Right lobe of liver (tissue), 4 donors: ENCODE measurements around the gene PAK1.

Experiments used
- POLR2A ChIP-seq: fragments of 450-650 bp; IDR thresholded peaks from one replicate; pipeline ENCODE4 v1.6.1; 2017; ENCODE audit warnings: antibody characterized with exemption, mild to moderate bottlenecking
- TF ChIP-seq, protein P1 (sequence below), 4 donors: fragments of 200-600 bp in 3 of 4; fragments of 450-650 bp in 1 of 4; IDR thresholded peaks; one replicate each; pipeline versions ENCODE4 v1.5.1 to v1.8.0; 2016 to 2022; ENCODE audit warnings: antibody characterized with exemption in 4 of 4, mild to moderate bottlenecking in 2 of 4
- donor health status: DM: no; HTN: no; CAD: no.
- donor health status: DM: no; HTN: no; CAD: no.
- donor health status: DM: no; HTN: yes; CAD: no.

DNA sequence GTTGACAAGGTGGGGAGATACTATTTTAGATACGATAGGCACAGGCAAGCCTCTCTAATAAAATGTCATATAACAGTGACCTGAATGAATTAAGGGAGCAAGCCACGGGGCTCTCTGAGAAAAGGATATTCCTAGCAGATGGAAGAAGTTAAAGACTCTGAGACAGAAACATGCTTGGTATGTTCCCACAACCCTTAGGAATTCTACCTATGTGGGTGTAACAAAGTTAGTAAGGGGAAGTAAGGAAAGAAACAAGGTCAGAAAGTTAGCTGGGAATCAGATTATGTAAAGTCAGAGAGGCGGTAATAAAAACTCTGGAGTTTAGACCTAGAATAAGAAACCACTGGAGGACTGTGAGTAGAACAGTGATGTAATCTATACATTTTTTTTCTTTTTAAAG, 112.7 kb downstream of the PAK1 start:
- TF ChIP-seq, protein P1, sequence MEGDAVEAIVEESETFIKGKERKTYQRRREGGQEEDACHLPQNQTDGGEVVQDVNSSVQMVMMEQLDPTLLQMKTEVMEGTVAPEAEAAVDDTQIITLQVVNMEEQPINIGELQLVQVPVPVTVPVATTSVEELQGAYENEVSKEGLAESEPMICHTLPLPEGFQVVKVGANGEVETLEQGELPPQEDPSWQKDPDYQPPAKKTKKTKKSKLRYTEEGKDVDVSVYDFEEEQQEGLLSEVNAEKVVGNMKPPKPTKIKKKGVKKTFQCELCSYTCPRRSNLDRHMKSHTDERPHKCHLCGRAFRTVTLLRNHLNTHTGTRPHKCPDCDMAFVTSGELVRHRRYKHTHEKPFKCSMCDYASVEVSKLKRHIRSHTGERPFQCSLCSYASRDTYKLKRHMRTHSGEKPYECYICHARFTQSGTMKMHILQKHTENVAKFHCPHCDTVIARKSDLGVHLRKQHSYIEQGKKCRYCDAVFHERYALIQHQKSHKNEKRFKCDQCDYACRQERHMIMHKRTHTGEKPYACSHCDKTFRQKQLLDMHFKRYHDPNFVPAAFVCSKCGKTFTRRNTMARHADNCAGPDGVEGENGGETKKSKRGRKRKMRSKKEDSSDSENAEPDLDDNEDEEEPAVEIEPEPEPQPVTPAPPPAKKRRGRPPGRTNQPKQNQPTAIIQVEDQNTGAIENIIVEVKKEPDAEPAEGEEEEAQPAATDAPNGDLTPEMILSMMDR (IDR thresholded peaks at IDR 0.05): no peak
- TF ChIP-seq POLR2A: no peak
